Astrocyte of the spinal cord (primary cell): Measurements from ENCODE around the gene E2F3.

ENCODE experiments used
- DNase-seq: peaks from one replicate; pipeline ENCODE4 v3.0.0; 2011; ENCODE audit warnings: low read depth, low spot score
- H3K4me3 ChIP-seq: 2 replicates; pipeline ENCODE4 v1.5.1; 2011; ENCODE audit warnings: low read depth, mild to moderate bottlenecking, low read length, moderate library complexity
- CTCF ChIP-seq: IDR thresholded peaks from 2 replicates; pipeline ENCODE4 v1.5.1; 2012; ENCODE audit warnings: low read depth, mild to moderate bottlenecking, low read length, inconsistent platforms
- in situ Hi-C: cut with HindIII; loops from 2 replicates; pipeline ENCODE4 v1.10.0; 2017; ENCODE audit warnings: low sequenced_read_pairs

E2F3 gene

GRCh38 chr6:20375436-20375835 lies 26.2 kb upstream of the E2F3 start:
- no peak for DNase-seq
- H3K4me3 ChIP-seq, result no peak overlapping the region
- TF ChIP-seq CTCF, result no peak
- in situ Hi-C loops, result no loop called here

- no peak overlapping the region for H3K4me3 ChIP-seq
- in situ Hi-C loops, result no loop called here
- no peak for TF ChIP-seq CTCF
- DNase-seq, result peak; percentile 48
Observed at GRCh38 chr6:20377623-20378265, 23.9 kb upstream of the E2F3 start.

GRCh38 chr6:20379231-20379630 lies 22.4 kb upstream of the E2F3 start:
- no peak for TF ChIP-seq CTCF
- in situ Hi-C loops, result no loop called here
- DNase-seq, result no peak
- no peak overlapping the region for H3K4me3 ChIP-seq

GRCh38 chr6:20386218-20386617 lies 15.5 kb upstream of the E2F3 start:
- in situ Hi-C loops, result no loop called here
- H3K4me3 ChIP-seq, result no peak overlapping the region
- no peak for TF ChIP-seq CTCF
- DNase-seq, result no peak

GRCh38 chr6:20389066-20389465 lies 12.6 kb upstream of the E2F3 start:
- TF ChIP-seq CTCF, result no peak
- no peak for DNase-seq
- in situ Hi-C loops, result no loop called here
- no peak overlapping the region for H3K4me3 ChIP-seq

GRCh38 chr6:20393297-20393696 lies 8.4 kb upstream of the E2F3 start:
- DNase-seq, result no peak
- in situ Hi-C loops, result no loop called here
- no peak for TF ChIP-seq CTCF
- H3K4me3 ChIP-seq, result no peak overlapping the region

- DNase-seq, result no peak
- no peak for TF ChIP-seq CTCF
- no peak overlapping the region for H3K4me3 ChIP-seq
- in situ Hi-C loops, result no loop called here
Observed at GRCh38 chr6:20399518-20399917, 2.2 kb upstream of the E2F3 start.
